ENCODE measurements around the gene MAPK1. TPM values are rescaled to one million over a fixed set of nuclear protein-coding genes. Genes with fewer than 3 reads are reported as not detected.

The MAPK1 gene
- 116 TPM for total RNA-seq

DNA sequence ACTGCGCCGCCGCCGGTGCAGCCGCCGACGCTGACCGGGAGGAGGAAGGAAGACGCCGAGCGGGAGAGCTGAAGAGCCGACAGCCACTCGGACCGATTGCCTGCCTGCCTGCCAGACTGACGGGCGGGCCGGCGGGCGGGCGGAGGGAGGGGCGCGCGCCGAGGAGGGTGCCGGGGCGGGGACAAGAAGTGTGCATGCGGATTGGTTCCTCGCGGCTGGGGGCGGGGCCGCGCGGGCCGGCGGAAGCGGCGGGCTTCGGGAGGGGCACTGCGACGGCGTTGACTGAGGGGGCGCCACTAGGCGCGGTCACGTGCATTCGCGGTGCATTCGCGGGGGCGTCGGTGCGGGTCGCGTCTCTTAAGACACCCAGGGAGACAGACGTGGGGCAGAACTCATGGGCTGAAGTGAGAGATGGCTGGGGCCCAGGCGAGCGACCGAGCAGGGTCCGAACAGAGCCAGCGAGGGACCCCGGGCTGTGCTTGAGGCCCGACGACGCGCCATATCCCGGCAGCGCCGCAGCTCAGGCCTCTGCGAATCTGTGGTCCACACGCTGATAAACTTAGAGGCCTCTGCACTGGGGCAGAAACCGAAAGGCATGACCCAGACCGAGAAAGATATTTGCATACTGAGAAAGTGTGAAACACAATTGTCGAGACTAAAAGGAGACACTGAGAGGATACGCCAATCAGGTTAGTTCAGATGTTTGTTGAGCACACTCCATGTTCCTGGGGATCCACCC lies at the start of gene MAPK1:
Gene MAPK1, minus strand, starts transcription at position 118 of the 739 bp plus-strand sequence. CDS start 205 bp downstream, outside the sequence.

DNA sequence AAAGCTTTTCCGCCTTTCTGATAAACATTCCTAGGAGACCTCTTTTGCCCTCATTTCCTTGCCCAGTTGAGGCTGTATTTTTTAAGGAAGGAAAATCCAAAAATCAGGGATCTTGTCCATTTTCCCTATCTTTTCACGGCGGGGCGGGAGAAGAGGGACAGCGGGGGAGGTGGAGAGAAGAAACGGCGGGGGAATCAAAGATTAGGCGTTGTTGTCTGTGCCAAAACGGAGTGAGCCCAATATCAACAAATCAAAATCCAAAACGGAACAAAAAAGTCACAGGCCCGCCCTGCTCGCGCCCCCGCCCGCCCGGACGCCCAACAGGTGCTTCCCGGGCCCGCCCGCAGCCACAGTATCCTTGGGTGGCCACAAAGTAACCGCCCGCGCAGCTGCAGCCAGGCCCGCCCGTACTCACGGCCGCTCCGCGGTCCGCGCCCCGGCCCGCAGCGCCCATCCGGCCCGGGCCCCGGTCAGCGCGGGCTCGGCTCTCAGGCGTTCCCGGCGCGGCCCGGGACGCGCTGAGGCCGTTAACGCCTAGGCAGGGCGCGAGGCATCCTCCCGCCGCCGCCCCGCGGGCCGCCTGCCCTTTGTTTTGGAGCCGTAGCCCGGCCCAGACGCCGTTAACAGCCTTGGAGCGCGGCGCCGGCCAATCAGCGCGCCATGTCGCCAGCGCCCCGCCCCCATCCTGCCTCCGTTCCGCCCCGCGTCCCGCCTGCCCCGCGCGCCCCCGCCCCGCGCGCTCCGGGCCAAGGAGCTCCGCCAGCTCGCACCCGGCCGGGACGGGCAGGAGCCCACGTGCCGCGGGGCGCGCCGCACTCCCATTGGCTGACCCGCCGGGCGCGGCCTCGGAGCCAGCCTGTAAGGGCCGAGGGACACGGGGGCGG lies 132.0 kb downstream of the MAPK1 start, which contains the start of gene YPEL1:
Gene YPEL1, minus strand, starts transcription at position 595 of the 884 bp plus-strand sequence. CDS start 25,050 bp downstream, outside the sequence.

Small RNA genes within 50 kb of the gene (small RNA-seq; reads per million reads assigned to genes)
- not detected for gene RN7SL280P (ENCODE audit: low replicate concordance)
- gene RNA5SP493 (ENCODE audit: low replicate concordance): not detected

Other genes starting within 250 kb of the MAPK1 start
- 12.7 TPM for gene YDJC, start 237.6 kb downstream of the MAPK1 start, total RNA-seq
- gene CCDC116, start 234.9 kb downstream of the MAPK1 start, total RNA-seq: 0.35 TPM
- 19.2 TPM for gene SDF2L1, start 225.3 kb downstream of the MAPK1 start, total RNA-seq
- gene PPIL2, start 201.6 kb downstream of the MAPK1 start, total RNA-seq: 37.7 TPM
- 20.6 TPM for gene YPEL1, start 131.9 kb downstream of the MAPK1 start, total RNA-seq
- gene PPM1F, start 85.2 kb upstream of the MAPK1 start, total RNA-seq: 49.2 TPM
- gene TOP3B, start 115.1 kb upstream of the MAPK1 start, total RNA-seq: 39.1 TPM